Inflammatory macrophage treated with lipopolysaccharide for 1 hour (primary cell): ENCODE data around the gene CDK5.
"Not testable (repeated sequence)": the region's sequence is repeated elsewhere in the genome, so short reads cannot be mapped to it uniquely, and the experiment has no call there.

ENCODE experiments used
- DNase-seq, 2 donors: peaks; one replicate each; pipeline ENCODE4 v3.0.0-alpha.2; 2020 to 2022

The CDK5 gene

DNA sequence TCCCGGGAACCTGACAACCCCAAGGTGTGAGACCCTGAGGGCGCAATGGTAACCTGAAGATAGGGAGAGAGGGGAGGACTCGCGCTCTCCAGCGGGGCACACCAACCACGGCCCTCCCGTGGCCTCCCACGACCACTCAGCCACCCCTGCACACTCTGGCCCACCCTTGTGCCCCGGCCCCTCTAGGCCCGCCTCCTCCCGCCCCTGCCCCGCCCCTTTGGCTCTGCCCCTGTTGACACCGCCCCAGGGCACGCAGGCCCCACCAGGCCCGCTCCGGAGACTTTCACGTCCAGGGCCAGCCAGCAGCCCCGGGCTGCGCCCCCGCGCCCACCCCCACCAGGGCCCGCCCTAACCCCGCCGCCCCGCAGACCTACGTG lies 44.4 kb downstream of the CDK5 start:
- DNase-seq, result no peak

GRCh38 chr7:151012911-151013347 lies 44.8 kb downstream of the CDK5 start:
- DNase-seq, result no peak

DNA sequence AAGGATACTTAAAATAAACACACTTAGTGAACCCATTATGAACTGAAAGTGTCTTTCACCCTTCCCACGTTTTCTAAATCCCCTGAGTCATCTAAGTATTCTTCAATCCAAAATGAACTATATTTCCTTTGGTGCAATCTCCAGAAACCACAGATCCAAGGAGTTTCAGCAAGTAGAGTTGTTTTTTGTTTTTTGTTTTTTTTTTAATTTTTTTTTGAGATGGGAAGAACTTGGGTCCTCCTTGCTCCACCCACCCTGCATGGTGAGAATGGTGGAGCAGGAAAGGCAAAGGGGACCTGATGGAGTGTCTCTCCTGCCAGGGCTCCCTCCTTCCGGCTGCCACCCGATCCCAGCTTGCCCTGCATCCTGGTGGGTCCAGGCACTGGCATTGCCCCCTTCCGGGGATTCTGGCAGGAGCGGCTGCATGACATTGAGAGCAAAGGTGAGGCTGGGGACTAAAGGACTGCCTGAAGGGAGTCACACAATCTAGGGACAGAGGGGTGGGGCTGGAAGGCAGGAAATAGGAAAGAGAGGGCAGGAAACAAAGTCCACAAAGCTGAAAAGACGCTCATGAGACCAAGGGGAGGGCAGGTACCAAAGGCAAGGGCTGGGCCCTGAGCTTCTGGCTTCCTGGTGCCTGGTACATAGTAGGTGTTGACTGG lies 45.5 kb downstream of the CDK5 start:
- DNase-seq, result no peak

- DNase-seq, result not testable (repeated sequence)
Observed at GRCh38 chr7:151011616-151012015, 46.1 kb downstream of the CDK5 start.

GRCh38 chr7:151011097-151011409 lies 46.6 kb downstream of the CDK5 start:
- DNase-seq, result peak in 1 of 2 donors; percentile 47

GRCh38 chr7:151010307-151011096 lies 47.2 kb downstream of the CDK5 start:
- DNase-seq, result peak in 1 of 2 donors; percentile 34

DNA sequence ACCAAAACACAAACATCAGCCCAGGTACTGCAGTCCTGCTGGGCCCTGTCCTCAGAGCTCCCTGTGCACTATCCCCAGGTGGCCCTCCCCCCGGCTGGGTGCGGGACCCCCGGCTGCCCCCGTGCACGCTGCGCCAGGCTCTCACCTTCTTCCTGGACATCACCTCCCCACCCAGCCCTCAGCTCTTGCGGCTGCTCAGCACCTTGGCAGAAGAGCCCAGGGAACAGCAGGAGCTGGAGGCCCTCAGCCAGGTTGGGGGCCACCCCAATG lies 47.7 kb downstream of the CDK5 start:
- no peak for DNase-seq

DNA sequence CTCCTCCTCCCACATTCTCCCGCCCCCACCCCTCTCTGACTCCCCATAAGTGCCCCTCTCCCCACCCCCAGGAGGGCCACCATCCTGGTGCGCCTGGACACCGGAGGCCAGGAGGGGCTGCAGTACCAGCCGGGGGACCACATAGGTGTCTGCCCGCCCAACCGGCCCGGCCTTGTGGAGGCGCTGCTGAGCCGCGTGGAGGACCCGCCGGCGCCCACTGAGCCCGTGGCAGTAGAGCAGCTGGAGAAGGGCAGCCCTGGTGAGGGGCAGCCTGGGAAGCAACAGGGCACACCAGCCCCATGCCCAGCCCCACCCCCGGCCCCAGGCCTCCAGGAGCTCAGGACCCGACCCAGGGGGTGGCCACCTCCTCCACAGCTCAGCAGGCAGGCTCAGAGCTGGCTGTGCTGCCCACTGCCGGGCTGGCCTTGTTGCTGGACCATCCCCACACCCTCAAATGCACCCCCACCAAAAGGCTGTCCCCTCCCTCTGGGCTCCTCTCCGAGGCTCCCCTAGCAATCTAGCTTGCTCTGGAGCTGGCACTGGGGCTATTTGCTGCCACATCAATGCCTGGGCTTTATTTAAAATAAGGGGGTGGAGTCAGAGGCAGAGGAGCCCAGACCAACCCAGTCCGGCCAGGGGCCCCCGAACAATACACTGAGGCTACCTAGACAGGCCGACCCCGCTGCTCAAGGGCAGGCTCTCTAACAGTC lies 48.2 kb downstream of the CDK5 start:
- DNase-seq, result no peak

DNA sequence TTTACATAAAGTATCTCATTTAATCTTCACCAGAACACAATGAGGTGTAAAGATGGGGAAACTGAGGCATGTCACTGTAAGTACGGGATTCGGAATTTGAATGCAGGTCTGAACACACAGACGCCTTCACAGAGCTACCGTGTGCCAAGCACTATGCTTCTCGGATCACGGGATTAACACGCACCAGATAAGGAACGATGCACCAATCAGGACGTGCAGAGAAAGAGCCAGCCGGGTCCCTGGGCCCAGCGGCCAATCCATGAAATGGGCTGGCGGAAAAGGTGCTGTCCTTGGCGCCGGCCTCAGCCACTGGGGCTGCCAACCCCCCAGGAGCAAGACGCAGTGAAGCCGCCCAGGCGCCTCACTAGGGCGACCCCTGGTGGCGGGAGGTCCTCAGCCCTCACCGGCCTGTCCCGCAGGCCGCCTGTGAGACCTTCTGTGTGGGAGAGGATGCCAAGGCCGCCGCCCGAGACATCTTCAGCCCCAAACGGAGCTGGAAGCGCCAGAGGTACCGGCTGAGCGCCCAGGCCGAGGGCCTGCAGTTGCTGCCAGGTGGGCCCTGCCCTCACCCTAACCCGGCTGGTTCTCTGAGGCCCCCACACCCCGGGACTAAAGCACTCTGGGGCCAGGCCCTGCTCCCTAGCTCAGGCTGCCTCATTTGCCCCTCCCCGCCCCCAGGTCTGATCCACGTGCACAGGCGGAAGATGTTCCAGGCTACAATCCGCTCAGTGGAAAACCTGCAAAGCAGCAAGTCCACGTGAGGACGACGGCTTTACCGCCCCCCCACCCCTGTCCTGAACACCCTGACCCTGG lies 49.0 kb downstream of the CDK5 start:
- DNase-seq, result peak in 1 of 2 donors; percentile 67

DNA sequence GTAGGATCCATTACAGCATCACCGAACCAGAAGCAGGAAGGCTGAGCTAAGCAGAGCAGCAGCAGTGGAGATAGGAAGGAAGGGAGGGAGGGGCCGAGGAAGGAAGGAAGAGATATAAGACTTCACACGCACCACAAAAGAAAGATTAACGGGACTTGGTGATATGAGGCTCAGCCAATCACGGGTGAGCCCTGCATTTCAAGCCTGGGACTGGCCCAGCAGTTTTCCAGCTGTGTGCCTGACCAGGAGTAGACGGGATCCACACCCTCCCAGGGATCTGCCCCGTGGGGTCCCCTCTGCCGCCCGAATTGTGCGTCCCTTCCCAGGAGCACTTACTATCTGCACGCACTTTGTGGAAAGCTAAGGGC lies 49.6 kb downstream of the CDK5 start:
- no peak for DNase-seq

DNA sequence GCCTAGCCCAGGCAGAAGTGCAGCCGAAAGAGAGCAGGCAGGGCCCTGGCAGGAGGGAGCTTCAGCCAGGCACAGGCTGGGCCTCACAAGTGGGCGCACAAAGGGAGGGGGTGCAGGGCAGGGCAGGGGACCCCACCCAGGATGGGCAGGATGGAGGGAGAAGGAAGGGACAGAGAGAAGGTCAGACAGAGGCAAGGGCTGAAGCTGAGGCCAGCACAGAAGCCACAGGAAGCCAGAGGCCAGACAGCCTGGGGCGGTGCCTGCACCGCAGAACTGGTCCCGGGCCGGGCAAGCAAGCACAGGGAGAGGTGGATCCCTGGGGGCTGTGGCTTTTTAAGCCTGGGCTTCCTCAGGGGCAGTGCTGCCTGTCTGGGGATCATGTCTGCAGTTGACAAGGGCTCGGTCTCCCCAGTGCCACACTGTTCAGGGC lies 50.2 kb downstream of the CDK5 start:
- DNase-seq, result no peak

- DNase-seq, result no peak
Observed at GRCh38 chr7:151006590-151007300, 51.0 kb downstream of the CDK5 start.

DNA sequence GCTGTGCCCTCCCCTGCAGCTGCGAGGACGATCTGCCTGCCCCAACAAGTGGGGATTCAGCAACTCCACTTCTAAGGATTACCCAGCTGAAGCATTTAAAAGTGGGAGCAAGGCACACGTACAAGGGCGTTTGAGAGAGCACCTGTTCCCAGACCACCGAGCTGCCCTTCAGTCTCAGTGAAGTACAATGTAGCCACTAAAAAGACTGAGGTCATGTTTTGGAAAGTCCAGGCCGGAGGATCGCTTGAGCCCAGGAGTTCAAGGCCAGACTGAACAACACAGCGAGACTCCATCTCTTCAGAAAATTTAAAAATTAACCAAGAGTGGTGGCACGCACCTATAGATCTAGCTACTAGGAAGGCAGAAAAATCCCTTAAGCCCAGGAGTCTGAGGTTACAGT lies 52.1 kb downstream of the CDK5 start:
- no peak for DNase-seq
